GM20000 (cell line): Measurements from ENCODE around the gene GPR158.

ENCODE experiments used
- DNase-seq: peaks from one replicate; pipeline ENCODE4 v3.0.0; 2012; ENCODE audit warnings: low spot score
- TF ChIP-seq, protein P1 (sequence below): IDR thresholded peaks from 2 replicates; pipeline ENCODE4 v1.5.1; 2012; ENCODE audit warnings: mild to moderate bottlenecking, control low read depth; ENCODE audit errors: extremely low read depth, missing control alignments

The GPR158 gene

DNA sequence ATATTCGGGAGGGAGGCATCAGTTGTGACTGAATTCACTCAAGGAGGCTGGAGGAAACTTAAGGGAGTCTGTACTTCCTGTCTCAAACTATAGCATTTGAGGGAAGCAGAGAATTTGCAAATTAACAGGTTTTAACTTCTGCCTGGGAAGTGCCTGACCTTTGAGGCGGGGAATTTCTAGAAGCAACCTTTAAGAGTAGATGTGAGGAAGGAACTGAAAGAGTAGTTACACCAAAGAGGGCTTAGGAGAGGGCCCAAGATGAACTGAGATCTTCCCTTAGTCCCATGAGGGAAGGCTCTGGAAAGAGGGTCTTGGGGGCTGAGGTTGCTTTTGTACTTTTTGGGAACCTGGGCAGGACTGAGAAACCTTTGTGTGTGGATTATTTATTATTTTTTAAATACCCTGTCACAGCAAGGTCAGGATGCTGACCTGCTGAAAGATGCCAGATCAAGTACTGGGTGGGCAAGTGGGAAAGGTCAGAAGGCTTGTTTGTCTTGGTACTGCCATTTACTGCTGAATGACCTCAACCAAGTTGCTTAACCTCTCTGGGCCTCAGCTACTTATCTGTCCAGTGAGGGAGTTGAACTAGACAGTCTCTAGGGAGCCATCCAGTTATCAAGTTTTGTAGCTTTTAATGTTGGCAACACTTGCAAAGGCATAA, 2.4 kb downstream of the GPR158 start:
- TF ChIP-seq, protein P1, sequence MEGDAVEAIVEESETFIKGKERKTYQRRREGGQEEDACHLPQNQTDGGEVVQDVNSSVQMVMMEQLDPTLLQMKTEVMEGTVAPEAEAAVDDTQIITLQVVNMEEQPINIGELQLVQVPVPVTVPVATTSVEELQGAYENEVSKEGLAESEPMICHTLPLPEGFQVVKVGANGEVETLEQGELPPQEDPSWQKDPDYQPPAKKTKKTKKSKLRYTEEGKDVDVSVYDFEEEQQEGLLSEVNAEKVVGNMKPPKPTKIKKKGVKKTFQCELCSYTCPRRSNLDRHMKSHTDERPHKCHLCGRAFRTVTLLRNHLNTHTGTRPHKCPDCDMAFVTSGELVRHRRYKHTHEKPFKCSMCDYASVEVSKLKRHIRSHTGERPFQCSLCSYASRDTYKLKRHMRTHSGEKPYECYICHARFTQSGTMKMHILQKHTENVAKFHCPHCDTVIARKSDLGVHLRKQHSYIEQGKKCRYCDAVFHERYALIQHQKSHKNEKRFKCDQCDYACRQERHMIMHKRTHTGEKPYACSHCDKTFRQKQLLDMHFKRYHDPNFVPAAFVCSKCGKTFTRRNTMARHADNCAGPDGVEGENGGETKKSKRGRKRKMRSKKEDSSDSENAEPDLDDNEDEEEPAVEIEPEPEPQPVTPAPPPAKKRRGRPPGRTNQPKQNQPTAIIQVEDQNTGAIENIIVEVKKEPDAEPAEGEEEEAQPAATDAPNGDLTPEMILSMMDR, result no peak
- no peak for DNase-seq

- TF ChIP-seq, protein P1, result no peak
- no peak for DNase-seq
These were observed 2.9 kb downstream of the GPR158 start for GRCh38 chr10:25177754-25178135.

GRCh38 chr10:25178411-25178810, 3.6 kb downstream of the GPR158 start:
- DNase-seq, result no peak
- TF ChIP-seq, protein P1, result no peak

DNA sequence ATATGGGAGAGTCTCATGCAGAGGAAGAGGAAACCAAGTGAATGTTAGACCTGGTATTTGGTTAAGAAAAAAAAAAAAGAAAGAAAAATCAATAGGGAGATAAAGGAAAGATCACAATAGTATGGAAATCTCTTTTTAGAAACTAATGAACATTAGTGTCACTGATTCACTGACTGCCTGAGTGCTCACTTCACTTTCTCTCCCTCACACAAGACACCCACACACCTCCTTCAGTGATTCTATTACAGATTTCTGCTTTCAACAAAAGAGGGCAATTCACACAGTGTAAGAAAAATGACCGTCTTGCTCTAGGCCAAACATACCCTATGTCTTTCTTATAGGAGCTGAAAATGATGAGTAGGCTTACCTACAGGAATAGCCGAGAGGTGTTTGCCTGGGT, 6.0 kb downstream of the GPR158 start:
- no peak for DNase-seq
- TF ChIP-seq, protein P1, result no peak

DNA sequence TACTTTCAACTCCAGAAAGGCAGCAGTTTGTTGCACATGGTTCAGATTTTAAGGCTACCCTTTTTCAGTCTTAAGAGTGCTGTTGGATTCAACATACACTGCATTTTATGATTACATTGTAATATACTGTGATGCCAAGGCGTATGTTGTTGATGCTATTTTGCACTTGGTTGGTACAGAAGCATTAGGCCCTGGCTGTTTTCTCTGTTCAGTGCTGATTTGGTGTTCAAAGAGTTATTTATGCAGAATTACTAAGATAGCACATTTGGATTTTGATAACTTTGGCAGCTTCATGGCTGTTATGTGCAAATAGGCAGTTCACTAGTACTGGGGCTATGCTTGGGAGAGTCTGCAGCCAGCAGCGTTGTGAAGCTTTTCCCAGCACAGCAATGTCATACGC, 7.8 kb downstream of the GPR158 start:
- TF ChIP-seq, protein P1, result no peak
- no peak for DNase-seq

DNA sequence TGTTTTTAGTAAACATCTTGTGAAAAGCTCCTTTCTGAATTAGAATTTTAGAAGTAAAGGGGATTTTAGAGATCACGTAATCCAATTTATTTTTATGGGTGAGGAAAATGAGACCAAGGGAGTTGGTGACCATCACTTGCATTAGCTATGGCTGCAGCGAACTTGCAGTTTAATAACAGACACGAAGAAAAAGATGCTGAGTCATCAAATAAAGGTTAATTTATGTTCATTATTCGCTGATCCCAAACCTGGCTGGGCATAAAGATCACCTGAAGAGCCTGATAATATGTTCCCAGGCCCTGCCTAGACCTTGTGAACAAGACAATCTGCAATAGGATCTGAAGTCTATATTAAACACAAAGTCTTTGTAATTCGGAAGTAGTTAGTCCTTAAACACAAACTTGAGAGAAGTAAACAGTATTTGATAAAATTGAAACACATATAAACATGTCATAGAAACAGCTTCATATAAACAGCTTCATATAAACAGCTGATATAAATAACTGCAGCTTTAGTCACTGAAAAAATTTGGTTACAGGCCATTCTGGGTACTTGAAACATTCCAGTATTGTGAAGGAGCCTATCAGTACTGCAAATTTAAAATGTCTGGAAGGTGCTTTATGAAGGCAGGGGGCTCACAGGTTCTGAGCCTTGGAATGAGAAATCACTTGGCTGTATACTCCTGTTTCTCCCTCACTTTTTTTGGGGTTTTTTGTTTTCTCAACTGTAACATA, 16.5 kb downstream of the GPR158 start:
- no peak for DNase-seq
- TF ChIP-seq, protein P1, result no peak

GRCh38 chr10:25198151-25198550, 23.4 kb downstream of the GPR158 start:
- DNase-seq, result no peak
- TF ChIP-seq, protein P1, result no peak
